Activated CD4-positive, alpha-beta T cell treated with anti-CD3 and anti-CD28 coated beads, Interleukin-2, amount 50 U/mL, for 16 hours (primary cell): ENCODE results near the gene CYGB.
"Not testable (repeated sequence)": the region's sequence is repeated elsewhere in the genome, so short reads cannot be mapped to it uniquely, and the experiment has no call there.

Experiments used
- DNase-seq: peaks from one replicate; pipeline ENCODE4 v3.0.0-alpha.2; 2020

CYGB gene

DNA sequence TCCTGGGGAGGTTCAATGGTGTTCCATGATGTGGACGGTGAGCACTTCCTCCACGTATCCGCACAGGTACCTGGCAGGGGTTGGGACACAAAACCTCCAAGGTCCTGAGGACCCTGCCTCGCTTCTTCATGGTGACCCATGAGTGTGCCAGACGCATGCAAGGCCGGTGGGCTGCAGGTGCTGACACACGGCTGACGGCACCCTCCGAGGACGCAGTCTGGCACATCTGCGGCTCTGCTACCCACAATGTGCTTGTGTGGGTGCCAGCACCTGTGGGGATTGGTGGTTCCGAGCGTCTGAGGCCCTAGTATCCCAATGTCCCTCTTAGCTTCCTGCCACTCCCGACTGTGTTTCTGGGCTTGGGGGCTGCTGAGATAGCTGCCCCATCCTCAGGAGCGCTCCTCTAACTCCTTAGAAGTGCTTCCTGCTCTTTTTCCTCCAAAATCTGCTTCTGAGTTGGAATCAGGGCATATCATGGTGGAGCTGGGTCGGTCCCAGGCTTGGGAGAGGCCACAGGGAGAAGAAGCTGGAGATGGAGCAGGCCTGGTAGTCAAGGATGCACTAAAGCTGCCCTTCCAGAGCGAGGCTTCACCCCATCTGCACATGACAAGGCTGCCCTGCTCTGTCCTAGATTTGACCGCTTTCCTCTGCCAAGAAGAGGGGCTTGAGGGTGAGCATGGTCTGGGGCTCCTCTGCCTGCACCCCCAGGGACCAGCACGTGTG lies 1.6 kb downstream of the CYGB start:
- no peak for DNase-seq

DNA sequence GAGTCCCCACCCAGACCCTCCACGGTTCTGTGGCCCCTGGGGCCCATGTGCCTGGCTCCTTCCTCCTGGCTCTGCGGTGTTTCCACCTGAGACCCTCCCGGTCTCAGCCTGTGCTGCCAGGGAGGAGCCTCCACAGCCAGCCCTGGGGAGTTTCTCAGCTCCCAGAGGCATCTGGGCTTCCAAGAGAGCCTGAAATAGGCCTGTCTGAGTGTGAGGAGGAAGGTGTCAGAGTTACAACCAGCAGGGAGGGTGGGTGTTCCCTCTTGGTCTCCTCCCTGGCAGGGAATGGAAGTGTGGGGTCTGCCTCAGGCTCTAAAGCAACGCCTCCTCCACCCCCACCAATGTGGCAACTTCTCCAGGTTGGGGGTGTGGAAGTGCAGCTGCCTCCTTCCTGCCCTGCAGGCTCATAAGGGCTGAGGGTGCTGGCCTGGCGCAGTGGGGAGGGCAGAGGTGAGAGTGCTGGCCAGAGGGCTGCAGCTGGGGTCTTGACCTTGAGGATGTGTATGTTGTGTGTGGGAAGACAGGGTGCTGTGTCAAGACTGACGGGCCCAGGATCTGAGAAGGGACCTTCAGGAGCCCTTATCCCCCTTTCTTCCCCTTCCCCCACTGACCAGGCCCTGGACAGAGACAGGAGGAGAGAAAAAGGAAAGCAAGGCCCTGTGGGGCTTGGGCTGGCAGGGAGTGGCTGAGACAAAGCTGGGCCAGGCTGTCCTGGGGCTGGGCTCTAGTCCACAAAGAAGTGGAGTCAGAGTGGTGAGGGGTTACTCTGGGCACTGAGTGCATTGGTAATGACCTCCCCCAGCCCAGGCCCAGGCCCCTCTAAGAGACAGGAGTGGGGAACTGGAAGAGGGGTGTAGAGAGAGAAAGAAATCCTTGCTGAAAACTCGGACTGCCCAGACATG lies 2.4 kb downstream of the CYGB start:
- no peak for DNase-seq

DNA sequence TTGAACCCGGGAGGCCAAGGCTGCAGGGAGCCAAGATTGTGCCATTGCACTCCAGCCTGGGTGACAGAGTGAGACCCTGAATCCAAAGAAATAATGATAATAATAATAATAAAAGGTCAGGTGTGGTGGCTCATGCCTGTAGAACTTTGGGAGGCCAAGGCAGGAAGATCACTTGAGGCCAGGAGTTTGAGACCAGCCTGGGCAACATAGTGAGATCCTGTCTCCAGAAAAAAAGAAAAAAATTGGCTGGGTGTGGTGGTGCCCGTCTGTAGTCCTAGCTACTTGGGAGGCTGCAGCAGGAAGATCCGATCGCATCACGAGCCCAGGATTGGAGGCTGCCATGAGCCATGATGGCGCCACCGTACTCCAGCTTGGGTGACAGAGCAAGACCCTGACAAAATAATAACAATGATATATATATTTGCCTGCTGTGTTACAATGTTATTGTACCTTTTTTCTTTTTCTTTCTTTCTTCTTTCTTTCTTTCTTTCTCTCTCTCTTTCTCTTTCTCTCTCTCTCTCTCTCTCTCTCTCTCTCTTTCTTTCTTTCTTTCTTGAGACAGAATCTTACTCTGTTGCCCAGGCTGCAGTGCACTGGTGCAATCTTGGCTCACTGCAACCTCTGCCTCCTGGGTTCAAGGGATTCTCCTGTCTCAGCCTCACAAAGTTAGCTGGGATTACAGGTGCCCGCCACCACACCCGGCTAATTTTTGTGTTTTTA lies 3.7 kb downstream of the CYGB start:
- DNase-seq: not testable (repeated sequence)

DNA sequence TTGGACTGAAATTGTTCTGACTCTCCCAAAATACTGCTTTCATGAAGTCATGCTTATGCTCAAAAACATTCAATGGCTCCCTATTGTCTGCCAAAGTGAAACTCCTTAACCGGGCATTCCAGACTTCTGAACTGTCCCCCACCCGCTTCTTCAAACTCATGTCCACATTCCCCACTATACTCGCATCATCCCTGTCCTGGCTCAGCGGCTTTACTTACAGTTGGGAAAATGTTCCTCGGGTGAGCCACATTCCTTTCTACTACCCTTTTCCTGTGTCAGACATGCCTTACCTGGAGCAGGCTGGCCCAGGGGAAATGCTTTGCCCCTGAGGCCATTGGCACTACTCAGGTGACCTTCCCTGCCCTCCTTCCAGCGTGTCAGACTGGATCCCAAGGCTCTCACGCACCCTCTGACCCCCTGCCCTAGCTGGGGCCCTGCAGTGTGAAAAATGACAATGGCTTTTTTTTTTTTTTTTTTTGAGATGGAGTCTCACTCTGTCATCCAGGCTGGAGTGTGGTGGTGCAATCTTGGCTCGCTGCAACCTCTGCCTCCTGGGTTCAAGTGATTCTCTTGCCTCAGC lies 5.3 kb downstream of the CYGB start:
- no peak for DNase-seq

DNA sequence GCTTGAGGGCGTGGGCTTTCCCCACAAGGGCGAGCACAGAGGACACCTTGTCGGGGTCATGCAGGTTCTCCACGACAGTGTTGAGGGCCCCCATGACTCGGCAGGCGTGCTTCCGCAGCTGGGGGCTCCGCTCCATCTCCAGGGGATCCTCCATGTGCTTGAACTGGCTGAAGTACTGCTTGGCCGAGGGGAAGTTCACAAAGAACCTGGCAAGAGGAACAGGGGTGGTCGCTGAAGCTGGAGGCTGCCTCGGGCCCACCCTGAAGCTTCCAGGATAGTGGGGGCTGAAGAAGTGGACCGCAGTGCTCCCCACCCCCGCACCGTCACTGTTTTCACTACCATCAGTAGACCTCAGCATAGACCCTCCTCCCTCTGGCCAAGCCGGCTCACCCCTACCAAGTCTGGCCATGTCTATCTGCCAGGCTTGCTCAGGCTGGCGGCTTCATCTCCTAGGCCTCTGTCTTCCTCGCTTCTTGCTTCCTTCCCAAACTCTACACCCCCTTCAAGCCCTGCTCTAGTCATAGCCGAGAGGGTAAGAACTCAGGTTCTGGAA lies 5.9 kb downstream of the CYGB start:
- no peak for DNase-seq

DNA sequence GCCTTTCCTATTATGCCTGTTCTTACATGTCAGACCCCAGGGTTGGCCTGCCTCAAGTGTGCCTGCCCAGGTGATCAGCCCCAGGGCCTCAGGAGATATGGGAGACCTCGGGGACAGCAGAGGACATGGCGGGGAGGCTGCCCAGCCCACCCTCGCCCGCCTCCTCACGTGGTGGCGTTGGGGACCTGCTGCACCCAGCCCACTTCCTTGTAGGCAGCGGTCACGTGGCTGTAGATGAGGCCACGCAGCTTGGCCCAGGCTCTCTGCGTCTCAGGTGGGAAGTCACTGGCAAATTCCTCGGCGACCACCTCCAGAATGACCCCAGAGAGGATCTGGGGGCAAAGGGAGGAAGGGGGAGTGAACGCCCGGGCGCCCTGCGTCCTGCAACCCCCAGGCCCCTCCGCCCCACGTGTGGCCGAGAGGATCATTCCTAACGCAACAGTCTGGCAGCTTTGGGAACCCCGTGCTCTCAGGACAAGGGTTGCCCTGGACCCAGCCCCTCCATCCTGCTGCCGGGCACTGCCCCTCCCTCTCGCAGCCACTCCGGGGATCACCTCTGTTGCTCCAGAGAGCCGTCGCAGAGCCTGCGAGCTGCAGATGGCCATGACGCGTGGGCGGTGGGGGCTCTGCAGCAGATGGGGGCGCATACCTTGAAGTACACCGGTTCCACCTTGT lies 6.6 kb downstream of the CYGB start:
- DNase-seq: no peak

DNA sequence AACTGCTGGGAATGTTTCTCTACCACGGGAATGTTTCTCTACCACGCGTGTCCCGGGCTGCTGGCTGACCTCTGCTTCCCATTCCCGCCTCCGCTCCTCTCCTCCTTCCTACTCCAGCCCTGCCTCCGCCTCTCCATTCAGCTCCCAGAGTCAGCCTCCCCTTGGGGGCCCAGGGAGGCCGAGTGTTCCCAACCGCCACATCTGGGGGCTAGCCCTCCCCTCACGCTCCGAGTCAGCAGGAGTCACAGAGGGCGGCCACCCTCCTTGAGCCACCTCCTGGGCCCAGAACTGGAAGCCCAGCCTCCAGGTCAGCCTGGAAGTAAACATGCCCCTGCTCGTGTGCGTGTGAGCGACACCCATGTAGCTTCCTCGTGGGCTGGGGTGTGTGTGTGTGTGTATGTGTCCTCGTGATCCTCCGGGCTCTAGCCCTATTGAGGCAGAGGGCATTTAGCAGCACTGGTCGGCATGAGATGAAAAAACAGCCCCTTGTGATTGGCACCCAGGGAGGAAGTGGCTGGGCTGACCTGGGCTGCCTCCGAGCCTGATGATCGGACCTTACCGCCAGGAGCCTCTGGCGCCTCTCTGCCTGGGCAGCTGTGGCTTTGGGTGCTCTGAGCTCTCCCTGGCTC lies 7.3 kb downstream of the CYGB start:
- DNase-seq: no peak

DNA sequence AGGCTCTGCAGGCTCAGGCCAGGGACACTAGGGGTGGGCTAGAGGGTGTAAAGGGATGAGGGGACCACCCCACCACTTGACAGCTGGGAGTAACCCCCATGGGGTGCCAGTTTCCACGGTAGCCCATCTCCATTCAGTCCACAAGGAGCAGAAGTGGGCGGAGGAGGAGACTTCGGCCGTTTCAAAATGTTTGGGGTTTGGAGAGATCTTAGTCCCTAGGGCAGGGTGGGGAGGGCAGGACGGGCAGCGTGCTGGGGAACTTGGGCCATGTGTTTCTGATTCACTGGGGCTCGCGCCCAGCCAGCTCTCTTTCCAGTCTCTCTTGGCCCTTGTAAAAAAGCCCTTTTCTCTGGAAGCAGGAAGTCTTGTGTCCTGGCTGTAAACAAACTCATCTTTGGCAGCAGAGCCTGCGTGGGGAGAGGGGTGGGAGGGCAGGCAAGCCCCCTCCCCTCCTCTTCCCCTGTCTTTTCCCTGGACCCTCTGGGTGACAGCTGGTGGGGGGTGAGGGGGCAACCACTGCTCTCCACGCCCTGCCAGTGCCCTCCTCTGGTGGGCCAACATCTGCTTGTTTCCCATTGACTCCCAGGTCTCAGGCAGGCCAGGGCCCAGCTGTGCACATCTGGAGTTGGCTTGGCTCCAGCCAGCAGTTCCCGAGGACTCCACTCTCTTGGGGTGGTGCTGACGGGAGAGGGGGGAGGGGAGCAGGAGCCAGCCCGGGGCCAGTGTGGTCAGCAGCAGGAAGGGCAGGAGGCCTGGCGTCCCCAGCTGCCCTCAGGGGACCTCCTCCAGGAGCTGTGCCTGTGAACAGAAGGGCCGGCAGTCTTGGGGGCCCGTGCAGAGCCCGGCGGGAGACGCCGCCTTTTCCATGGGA lies 8.1 kb downstream of the CYGB start:
- no peak for DNase-seq

DNA sequence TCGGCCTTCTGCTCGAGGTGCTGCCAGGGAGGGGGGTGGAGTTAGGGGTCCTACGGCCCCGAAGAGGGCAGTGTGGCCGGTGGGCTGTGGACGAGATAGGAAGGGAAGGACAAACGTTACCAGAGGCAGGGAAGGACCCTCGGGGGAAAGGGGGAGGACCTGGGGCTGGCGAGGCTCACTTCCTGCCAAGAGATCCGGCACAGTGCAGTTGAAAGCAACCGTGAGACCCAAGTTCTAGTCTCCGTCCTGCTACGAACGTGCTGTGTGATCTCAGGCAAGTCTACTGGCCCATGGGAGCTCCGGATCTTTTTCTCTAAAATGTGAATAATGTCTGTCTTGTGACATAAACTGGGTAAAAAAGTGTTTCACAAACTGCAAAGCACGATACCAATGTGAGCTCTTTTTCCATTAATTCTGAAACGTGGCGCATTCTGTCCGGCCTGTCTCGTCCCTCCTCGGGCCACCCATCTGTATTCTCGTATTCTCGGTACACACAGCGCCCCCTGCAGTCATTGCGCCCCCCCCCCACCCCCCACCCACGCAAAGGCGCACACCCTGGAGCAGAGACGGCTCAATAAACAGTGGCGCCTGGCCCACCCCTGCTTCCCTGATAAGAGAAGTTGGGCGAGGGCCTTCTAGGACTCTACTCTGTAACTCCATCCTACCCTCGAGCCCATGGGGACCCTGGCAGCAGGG lies 8.8 kb downstream of the CYGB start:
- no peak for DNase-seq

DNA sequence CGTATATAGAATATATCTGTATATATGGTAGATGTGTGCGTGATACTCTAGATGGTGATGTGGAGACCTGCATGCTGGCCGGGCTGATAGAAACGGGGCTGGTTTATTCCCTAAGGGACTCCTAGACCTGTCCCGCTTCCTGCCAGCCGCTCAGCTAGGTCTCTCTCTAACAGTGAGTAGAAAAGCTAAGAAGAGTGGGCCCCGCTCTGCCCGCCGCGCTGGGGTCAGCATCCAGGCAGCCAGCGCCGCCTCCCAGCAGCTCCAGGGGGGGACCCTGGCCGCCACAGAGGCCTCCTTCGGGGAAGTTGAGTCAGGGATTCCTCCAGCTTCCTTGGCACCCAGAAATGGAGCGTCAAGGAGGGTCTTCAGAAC lies 9.4 kb downstream of the CYGB start:
- no peak for DNase-seq

DNA sequence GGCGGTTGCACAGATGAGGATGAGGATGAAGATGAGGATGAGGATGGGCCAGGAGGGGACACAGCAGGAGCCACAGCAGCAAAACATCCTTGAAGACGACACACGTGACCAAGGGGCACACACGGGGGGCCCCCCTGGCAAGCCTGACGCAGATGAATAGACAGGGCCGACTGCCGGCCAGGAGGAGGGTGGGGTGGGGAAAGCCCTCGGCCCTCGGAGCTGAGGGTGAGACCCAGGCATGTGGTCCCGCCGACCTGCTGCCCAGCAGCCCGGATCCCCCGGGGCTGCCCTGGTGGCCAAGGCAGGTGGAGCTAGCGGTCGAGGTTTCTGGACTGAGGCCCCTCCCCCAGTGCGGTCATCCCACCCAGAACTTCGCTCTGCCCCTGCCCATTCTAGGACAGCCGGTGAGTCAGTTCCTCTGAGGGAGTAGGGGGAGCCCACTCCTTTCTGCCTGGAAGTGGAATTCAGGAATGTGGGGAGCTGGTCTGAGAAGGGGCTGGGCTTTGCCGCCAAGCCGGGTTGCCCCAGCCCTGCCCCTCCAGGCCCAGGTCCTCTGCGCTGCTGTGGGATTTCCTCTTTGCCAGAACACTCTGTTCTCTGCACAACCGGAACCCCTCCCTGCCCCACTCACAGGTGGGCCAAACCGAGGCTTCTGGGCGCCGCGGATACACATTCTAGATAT lies 9.9 kb downstream of the CYGB start:
- DNase-seq: no peak

DNA sequence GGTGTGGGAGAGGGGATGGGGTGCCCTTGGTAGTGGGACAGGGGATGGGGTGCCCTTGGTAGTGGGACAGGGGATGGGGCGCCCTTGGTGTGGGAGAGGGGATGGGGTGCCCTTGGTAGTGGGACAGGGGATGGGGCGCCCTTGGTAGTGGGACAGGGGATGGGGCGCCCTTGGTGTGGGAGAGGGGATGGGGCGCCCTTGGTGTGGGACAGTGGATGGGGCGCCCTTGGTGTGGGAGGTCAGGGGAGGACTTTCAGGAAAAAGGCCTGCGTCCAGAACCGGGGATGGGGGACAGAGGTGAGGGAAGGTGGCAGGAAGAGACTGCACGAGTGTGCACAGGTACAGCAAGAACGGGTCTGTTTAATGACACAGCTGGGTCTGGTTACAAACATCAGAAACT lies 10.5 kb downstream of the CYGB start:
- not testable (repeated sequence) for DNase-seq

DNA sequence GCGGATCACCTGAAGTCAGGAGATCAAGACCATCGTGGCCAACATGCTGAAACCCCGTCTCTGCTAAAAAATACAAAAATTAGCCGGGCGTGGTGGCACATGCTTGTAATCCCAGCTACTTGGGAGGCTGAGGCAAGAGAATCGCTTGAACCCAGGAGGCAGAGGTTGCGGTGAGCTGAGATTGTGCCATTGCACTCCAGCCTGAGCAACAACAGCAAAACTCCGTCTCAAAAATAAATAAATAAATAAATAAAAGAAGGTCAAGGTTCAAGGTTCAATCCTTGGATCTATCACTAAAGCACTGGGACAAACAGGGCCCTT lies 12.0 kb downstream of the CYGB start:
- not testable (repeated sequence) for DNase-seq

DNA sequence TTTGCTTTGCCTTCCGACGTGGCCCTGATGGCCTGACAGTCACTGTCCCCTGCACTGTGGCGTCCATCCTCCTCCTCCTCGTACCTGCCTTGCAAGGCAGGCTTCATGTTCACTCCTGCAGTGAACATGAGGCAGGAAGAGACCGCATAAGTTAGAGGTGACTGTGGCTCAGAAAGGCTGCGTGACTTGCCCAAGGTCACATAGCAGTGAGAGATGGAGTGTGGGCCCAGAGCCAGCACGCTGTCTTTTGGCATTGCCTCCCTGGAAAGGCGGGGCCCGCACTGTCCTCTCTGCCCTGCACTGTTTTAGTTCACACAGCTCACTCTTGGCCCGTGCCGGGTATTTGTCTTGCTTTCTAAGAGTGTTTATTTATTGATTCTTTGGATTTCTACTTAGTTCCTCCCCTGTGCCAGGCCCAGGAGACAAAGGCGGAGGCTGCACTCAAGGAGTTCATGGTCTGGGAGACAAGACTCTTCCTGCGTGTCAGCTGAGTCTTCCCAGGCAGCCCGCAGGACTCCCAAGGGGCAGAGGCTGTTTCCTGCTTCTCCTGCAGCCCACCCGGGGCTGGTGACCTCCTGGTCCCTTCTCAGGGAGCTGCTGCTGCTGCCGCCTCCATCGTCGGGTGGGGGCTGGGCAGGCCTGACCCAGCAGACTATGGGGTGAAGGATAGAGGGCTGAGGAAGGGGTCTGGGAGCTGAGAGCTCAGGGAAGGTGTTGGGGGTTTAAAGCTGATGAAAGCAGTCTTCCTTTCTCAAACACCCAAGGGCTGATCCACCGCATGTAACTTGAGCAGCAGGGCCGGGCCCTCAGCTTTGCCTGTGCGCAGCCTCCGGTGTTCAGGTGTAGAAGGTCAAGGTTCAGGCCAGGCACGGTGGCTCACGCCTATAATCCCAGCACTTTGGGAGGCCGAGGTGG lies 12.7 kb downstream of the CYGB start:
- no peak for DNase-seq

DNA sequence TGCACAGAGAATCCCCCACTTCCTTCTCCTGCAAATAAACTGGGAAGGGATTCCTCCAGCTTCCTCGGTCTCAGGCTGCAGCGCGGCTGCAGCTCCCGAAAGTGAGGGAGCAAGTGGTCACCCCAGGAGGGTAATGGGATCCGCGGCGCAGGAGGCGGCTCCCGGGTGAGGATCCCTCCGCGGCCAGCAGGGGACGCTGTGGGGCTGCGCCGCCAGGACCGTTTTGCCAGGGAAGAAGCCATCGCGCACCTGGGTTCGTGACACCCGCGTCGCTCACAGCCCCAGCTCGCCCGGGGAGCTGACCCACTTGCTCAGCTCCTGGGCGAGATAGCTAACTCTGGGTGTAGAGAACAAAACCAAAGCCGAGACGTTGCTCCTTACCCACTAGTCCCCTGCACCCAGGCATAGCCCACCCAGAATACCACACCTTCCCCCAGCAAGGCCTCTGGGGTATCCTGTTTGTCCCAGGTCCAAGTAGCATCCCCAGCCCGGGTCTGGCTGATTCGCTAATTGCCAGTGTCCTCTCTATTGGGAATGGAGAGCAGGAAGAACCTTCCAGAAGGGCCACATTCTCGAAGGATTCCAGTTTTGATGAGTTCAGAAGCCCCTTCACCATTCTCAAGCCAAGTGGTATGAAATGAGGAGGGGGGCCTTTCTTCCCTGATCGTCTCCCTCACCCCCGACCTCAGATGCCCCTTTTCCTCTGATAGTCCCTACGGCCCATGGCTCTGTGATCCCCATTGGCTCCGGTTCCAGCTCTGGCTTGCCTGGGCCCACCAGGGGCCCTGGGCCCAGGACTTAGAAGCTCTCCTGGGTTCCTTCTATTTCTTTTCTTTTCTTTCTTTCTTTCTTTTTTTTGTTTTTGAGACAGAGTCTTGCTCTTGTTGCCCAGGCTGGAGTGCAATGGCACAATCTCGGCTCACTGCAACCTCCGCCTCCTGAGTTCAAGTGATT lies 14.1 kb downstream of the CYGB start:
- DNase-seq: peak; percentile 79

DNA sequence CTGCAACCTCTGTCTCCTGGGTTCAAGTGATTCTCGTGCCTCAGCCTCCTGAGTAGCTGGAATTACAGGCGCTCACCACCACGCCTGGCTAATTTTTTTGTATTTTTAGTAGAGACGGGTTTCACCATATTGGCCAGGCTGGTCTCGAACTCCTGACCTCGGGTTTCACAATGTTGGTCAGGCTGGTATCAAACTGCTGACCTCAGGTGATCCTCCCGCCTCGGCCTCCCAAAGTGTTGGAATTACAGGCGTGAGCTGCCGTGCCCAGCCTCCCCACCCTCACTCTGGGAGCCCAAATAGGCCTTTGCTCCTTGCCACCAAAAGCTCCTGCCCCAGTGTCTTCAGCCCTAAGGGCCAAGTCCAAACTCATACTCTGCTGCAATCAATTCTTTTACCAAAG lies 15.8 kb downstream of the CYGB start:
- not testable (repeated sequence) for DNase-seq

DNA sequence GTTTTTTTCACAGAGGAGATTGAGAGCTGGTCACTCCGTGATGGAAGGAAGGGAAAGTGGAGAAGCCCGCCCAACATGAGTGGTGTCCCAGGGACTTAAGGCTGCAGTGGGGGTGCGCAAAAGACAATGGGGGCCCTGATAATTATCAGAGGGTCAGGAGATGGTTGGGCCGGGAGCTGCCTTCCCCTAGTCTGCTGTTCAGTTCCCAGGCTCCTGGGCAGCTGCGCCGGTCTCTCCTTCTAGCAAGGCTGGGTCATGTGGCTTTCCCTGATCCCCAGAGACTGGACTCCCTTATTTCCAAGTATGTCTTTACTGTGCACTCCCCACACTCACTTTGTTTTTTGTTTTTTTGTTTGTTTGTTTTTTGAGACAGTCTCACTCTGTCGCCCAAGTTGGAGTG lies 16.2 kb downstream of the CYGB start:
- no peak for DNase-seq
